HG02840 (cell line): ENCODE results near the gene SLC2A5.
"Not testable (repeated sequence)": the region's sequence is repeated elsewhere in the genome, so short reads cannot be mapped to it uniquely, and the experiment has no call there.

Experiments
- ATAC-seq: cut with Tn5 transposase; IDR thresholded peaks from one replicate; pipeline ENCODE4 v1.9.1; 2021; ENCODE audit warnings: mild to moderate bottlenecking, moderate library complexity, moderate number of reproducible peaks; ENCODE audit not compliant: unreplicated experiment, low FRiP score

SLC2A5 gene

DNA sequence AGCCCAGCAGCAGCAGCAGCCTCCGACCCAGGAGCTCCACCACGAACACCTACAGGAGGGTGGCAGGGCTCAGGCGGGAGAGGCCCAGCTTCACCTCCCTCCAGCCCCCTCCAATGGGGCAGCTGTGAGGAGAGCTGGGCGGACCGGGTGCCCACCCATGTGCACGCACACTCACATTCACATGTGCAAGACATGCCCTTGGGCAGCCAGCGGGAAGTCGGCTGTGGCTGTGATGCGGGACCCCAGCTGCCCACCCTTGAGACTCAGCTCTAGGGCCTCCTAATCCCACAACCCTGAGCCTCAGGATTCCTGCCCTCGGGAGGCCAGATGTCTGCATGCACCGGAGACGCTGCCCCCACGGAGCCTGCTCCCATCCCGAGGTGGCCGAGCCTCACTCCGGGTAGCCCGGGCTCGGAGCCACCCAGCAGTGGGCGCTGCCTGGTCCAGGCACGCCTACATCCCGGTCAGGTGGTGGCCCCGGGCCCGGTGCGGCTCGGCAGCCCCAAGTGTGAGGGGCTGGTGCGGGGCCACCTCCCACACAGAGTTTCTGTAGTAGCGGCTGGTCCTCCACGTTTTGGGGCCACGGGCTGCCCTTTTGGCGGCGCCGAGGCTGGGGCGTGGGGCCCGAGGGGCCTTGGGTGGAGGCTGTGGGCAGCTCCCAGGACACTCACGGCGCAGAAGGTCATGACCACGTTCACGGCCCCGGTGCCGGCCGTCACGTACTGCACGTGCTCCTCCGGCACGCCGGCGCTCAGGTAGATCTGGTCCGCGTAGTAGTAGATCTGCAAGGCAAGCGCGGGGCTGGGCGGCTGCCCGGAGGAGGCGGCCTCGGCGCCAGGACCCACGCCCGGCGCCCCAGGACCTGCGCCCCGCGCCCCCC is 30.3 kb downstream of the SLC2A5 start:
- no peak for ATAC-seq

DNA sequence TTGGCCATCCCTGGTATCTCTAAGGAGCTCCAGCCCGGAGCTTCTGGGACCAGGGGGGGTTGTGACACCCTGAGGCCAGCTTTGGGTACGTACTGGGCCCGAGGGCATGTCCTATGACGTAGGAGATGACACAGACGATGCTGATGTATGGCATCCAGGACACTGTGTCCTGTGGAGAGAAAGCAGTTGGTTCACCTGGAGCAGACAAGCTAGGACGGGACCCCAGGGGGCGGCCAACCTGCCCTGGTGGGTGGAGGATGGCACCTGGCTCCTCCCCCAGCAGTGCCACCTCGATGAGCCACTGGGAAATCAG is 31.1 kb downstream of the SLC2A5 start:
- no peak for ATAC-seq

DNA sequence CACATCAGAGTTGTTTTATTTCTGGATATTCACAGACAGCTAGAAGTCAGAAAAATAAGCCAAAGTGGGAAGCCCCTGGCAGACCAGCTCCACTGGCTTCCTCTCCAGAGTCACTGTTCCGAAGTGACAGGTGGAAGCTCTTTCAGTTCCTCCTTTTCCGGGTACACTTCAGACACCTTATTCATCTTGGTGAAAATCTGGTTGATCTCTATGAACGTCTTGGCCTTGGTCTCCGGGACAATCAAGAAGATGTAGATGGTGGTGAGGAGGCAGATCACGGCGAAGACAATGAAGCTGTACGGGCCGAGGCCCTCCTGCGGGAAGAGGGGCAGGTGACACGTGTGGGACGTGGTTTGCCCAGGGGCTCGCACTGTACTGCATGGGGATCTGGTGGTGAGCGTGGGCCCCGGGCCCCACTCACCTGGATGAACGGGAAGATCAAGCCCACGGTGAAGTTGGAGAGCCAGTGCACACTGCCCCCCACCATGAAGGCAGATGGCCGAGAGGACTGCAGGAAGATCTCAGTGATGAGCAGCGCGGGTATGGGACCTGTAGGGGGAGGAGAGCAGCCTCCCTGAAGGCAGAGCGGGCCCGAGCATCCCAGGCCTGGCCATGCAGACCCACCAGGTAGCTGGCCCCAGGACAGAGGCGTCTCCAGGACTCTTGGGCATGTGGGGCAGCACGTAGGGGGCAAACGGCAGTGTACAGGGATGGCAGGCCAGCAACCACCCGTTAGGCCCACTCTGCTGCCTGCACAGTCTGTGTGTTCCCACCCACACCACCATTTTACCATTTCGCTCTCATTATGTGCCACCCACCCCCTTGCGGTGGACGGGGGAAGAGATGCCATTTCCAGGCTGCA is 31.7 kb downstream of the SLC2A5 start:
- ATAC-seq = no peak

DNA sequence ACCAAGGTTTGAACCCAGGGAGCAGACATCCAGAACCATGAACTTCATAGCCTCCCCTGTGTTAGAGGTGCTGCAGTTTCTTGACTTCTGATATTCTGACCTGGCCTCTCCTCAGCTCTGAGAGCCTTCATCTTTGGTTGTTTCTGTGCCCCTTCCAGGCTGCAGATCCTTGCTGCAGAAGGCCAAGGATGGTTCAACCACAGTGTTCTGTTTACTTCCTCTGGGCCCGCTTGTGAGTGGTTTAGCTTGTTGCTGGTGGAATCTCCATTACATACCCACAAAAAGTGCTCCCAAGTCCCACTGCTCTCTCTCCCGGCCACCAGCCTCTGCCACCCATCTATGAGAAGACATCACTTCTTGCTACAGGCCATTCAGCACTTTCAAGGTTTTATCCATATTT is 34.2 kb downstream of the SLC2A5 start:
- no peak for ATAC-seq

DNA sequence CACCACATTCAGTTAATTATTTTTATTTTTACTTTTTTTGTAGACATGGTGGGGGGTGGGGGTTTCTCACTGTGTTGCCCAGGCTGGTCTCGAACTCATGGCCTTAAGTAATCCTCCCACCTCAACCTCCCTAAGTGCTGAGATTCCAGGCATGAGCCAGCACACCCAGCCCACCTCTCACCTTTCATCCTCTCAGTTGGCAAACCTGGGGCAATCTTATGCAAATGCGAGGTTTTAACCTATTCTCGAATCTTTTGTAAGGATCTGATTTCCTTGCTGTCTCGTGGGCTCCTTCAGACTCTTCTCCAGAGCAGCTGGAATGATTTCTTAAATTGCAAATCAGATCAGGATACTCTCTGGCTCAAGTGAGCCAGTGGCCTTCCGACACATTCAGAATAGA is 36.1 kb downstream of the SLC2A5 start:
- ATAC-seq = no peak

DNA sequence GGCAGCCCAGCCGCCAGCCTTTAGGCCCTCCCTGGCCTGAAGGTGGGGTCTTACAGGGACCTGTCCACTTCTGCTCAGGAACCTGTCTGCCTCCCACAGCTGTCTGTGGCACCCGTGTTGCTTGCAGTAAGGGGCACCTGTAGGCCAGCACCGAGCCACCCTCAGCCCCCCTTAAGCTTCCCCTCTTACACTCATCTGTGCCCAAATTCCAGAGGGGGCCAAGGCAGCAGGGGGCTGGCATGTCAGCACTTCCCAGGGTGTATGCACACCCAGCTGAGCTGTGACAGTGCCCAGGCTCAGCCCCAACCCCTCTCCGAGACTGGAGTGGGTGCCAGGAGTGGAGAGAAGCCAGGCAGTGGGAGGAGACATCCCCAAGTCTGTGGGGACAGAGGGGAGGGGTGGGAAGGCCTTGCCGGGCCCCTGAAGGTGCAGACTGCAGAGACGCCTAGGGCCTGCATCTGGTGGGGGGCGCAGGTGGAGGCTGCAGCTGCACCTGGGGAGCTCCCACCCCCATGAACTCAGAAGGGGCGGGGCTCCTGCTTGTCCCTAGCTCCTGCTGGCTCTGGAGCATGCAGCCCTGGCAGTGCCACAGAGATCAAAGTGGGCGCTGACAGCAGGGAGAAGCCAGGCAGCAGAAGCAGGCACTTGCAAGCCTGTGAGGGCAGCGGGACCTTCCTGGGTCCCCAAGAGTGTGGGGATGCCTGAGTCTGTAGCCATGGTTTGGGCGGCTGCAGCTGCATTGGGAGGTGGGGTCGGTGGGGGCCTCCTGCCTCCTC is 37.8 kb downstream of the SLC2A5 start:
- ATAC-seq = no peak

DNA sequence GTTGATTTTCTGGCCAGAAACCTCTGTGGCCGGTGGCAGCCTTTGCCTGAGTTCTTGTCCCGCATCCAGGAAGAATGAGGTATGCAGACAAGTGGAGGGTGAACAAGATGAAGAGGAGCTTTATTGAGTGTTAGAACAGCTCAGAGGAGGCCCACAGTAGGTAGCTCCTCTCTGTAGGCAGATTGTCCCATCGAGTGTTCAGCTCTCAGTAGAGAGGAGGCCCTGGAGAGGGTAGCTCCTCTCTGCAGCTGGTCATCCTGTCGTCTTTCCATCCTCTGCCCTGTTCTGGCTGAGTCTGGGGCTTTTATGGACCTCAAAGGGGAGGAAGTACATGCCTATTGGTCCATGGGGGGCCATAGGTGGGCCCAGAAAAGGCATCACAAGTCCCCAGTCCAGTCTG is 38.4 kb downstream of the SLC2A5 start:
- ATAC-seq = not testable (repeated sequence)

DNA sequence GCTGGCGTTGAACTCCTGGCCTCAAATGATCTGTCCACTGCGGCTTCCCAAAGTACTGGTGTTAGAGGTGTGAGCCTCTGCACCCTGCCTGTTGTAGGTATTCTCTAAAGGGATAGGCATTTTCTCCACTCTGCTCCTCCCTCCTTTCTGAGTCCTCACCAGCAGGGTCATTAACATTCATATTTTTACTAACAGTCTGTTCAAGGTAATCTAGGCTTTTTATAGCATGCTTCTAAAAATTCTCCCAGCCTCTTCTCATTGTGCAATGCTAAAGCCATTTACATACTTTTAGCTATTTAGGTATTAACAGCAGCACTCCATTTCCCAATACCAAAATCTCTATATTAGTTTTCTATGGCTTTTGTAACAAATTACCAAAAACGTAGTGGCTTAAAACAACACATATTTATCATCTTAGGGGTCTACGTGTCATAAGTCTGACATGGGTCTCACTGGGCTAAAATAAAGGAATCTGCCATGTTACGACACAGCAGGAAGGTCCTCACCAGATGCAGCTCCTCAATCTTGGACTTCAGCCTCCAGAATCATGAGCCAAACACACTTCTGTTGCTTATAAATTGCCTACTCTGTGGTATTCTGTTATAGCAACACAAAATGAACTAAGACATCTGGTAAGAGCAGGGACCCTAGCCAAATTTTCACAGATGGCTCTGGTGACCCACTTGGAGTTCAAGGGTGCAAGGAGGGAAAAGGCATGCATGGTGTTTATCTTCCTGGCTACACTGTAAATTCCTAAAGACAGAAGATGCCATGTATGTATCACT is 40.3 kb downstream of the SLC2A5 start:
- ATAC-seq = no peak

DNA sequence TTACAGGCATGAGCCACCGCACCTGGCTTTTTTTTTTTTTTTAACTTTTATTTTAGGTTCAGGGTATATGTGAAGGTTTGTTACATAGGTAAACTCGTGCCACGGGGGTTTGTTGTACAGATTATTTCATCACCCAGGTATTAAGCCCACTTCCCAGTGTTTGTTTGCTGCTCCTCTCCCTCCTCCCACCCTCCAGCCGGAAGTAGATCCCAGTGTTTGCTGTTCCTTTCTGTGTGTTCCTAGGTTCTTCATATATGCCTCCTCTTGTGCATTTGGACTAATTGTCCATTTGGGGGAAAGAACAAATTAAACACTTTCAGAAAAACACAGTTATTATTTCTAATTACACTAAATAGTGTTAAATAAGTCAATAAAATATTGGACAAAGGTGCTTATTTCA is 42.1 kb downstream of the SLC2A5 start:
- no peak for ATAC-seq

DNA sequence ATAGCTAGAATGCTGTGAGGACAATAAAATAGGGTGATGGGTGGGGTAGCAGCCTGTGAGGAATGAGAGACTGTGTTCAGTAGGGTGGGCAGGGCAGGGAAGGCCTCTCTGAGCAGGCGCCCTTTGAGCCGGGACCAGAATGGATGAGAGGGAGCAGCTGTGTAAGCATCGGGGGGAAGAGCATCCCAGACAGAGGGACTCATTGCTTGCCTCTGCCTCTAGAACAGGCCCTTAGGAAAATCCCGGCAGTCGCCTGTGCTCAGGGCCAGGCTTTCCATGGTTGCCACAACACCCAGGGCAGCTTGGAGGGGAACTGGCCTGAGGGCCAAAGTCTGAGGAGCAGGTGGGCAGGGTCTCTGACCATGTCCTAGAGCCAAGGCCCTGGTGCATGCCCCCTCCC is 44.0 kb downstream of the SLC2A5 start:
- ATAC-seq = no peak

DNA sequence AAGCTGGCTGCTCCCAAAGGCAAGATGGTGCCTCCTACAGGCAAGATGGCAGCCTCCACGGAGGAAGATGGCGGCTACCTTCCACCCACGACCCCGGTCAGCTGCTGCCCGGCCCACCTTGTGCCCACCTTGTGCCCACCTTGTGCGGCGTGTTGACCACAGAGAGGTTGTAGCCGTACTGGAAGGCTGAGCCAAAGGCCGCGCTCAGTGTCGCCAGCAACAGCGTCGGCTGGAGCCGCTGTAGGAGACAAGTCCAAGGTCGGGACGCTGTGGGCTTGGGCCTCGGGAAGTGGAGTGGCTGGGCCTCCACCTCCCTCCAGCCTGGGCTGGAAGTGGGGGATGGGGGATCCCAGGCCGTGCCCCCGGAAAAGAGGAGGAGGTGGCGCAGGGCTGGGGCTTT is 44.6 kb downstream of the SLC2A5 start:
- ATAC-seq = no peak

DNA sequence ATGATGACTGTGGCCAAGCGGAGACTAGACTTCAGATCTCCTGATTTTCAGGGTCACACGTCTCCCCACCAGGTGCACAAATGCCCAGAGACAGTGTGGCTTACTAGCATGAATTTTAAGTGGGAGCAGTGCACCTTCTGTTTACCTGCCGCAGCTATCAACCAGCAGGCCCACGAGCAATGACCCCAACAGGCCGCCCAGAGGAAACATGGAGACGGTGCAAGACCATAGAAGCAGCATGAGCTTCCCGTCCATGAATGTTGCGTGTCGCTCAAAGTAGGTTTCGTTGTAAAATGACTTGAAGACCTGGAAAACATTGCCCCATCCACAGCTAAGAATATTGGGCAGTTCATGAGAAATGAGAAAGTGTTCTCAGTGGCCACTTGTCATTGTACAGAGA is 46.7 kb downstream of the SLC2A5 start:
- no peak for ATAC-seq

DNA sequence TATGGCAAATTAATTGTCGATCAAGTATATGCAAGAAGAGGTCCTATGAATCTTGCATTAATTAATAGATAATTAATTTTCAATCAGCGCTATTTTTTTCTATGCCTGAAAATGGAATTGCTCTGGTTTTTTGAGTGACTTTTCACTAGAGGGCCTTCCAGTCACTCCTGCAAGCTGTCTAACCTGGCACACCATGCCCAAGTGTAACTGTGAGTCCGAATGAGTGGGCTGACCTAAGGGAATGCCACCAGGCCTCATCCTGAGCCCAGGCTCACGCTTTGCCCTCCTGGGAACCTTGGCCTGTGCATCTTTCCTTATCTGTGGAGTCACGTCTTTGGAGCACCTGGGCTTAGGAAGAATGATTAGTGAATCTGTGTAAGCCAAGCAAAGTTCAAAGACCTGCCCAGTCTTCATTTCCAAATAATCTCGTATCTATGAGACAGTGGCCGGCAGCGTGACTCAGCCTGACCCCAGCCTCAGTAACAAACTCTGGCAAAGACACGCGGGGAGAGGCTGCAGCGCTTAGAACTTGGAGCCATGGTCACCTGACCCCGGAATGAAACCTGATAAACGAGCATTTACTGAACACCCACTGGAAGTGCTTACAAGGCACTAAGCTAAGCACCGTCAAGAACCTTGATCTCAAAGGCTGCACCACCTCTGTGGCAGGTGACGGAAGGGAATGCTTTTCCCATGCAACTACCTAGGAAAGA is 47.3 kb downstream of the SLC2A5 start:
- not testable (repeated sequence) for ATAC-seq

DNA sequence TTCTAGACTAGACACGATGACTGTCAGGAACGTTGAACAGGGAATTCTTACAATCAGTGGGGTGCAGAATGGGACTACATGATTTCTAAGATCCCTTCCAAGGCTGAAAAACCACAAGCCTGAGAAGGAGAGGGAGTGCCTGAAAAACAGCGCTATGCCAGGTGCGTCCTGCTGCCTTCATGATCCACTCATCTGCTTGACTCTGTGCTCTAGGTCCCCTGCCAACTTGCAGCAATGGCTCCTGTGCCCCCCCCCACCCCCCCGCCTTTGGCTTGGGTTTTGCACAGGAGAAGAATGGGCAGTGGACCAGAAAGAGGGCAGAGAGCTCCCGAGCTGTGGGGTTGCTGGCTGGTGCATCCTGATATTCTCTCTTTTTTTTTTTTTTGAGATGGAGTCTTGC is 49.1 kb downstream of the SLC2A5 start:
- ATAC-seq = no peak

DNA sequence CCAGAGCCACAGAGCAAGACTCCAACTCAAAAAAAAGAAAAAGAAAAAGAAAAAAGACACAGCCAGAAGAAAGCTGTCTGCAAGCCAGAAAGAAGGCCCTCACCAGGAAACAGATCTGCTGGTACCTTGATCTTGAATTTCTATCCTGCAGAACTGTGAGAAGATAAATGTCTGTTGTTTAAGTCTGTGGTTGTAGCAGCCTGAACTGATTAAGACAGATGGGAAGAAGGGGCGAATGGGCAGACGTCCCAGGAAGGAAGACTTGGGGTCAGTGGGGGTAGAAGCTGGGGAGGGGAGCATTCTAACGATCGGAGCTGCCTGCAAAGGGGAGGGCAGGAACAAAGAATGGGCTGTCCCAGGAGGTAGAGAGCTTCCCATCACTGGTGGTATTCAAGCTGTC is 49.5 kb downstream of the SLC2A5 start:
- ATAC-seq = no peak

DNA sequence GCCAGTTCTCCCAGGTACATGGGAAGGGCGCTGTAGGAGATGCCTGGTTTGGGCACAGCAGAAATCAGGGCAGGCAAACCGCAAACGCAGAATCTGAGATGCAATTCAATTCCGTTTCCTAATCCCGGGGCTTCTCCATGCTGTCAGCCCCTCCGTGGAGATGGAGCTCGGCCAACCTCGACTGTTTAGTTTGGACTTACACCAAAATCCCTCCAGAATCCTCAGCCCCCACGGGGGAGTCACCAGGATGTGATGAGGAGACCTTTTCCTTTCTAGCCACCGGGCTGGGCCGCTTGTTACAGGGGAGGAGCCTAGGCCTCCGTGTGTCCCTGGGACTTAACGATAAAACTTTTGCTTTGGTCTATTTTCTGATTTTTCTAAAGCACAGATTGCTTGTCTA is 51.1 kb downstream of the SLC2A5 start:
- no peak for ATAC-seq

DNA sequence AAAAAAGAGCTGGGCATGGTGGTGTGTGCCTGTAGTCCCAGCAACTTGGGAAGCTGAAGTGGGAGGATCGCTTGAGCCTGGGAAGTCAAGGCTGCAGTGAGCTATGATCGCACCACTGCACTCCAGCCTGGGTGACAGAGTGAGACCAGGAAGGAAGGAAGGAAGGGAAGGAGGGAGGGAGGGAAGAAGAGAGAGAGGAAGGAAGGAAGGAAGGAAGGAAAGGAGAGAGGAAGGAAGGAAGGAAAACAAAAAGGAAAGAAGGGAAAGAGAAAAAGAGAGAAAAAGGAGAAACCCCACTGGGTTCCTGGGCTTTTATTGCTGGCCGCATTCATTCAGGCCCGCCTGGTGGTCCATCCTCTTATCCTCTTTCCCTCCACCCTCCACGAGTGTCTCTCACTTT is 53.0 kb downstream of the SLC2A5 start:
- no peak for ATAC-seq

DNA sequence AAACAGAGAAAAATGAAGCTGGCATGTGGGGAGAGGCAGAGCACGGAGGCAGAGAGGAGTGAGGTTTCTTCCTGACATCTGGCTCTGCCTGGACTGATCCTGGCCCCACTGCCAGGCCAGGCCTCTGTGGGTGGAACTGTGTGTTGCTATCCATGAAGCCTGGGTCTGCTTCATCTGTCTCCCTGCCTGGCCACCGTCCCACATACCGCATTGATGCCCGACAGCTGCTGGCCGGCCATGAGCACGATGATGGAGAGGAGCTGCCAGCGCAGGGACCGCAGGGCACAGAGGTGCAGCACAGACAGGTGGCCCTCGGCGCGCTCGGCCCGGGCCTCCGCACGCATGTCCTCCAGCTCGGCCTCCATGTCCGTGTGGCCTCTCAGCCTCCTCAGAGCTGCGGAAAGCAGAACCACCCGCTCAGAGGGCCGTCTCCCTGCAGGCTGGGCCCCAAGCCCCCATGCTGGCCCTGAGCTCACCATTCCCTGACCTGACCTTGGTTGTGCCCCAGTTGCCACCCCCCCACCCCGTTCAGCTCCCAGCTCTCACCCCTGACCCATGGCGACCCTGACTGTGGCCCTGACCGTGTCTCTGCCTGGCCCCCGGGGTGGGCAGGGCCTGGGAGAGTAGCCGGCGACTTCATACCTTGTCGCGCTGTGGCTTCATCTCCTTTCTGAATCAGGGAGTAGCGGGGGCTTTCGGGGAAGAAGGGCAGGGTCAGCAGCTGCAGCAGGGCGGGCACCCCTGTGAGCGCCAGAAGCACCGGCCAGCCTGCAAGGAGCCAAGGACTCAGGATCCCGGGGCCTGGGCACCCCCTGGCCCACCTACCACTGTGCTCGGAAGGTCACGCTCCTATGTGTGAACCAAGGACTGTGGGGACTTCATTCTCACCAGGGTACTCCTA is 54.7 kb downstream of the SLC2A5 start:
- ATAC-seq = no peak

DNA sequence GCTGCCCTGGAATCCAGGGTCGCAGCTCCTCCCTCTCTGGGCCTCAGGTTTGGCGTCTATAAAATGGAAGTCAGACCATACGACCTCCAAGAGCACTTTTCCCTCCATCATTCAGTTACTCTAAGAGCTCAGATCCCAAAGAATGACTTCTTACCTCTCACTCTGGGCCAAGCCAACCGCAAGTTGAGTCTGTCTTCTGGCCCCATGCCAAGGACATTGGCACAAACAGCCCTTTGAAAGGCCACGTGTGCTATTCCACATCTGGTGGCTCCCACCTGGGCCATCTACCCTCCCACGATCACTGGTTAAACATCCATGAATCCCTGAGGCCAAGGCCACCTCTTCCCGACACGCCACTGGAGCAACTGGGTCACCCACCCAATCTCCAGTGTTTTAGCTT is 55.6 kb downstream of the SLC2A5 start:
- no peak for ATAC-seq
